K562 (cell line): ENCODE results near the gene CGB8. TPM values are rescaled to one million over a fixed set of nuclear protein-coding genes. Genes with fewer than 3 reads are reported as not detected.

ENCODE experiments used
- ATAC-seq: fragments of 200-7000 bp; cut with Tn5 transposase; 3 replicates; pipeline ENCODE4 v1.9.1; 2020; ENCODE audit warnings: moderate library complexity
- BruUV-seq: library from RNA; stranded (reverse); fragments of 400-500 nt; replicated peaks from 2 replicates; lab custom pipeline; 2021; lab: Mats Ljungman, UMichigan
- CTCF ChIA-PET: fragments of 300-600 bp; formaldehyde crosslinking; extraction: SDS; loops from one replicate; lab custom pipeline; 2021; ENCODE audit warnings: low intra/inter-chr PET ratio; lab: Yijun Ruan, JAX
- POLR2A ChIA-PET: fragments of 300-600, 350-650 bp; sonication (Branson Sonifier 250); formaldehyde crosslinking; extraction: SDS; loops from one replicate; lab custom pipeline; 2021; ENCODE audit warnings: antibody characterized with exemption, inconsistent platforms; lab: Yijun Ruan, JAX
- DNase-seq, 4 experiments: peaks; one replicate each; pipeline versions ENCODE4 v3.0.0 to v3.0.0-alpha.2; 2011 to 2018; ENCODE audit warnings: low spot score in 3 of 4, mixed read lengths in 3 of 4; ENCODE audit errors: extremely low read depth in 1 of 4
- FAIRE-seq: peaks from 2 replicates; lab custom pipeline; 2011; peaks lifted over from hg19 to GRCh38; lab: Jason Lieb, UNC
- H2AFZ ChIP-seq: 2 replicates; pipeline ENCODE4 v1.6.0; 2011; ENCODE audit warnings: low read depth, low read length, control low read depth, inconsistent platforms
- H3K27ac ChIP-seq: fragments of 200-600 bp; 3 replicates; pipeline ENCODE4 v1.8.0; 2011; ENCODE audit warnings: low read depth, mild to moderate bottlenecking, control low read depth, inconsistent platforms, low read length, moderate library complexity, mixed read lengths; ENCODE audit errors: extremely low read depth
- H3K27me3 ChIP-seq, 2 experiments: fragments of 300-600 bp in 1 of 2; 2 replicates in 1 of 2; 3 replicates in 1 of 2; pipeline versions ENCODE4 v1.6.0 to v1.8.0; 2011; ENCODE audit warnings: inconsistent platforms in 2 of 2, low read length in 2 of 2, mild to moderate bottlenecking in 1 of 2, mixed read lengths in 1 of 2, moderate library complexity in 1 of 2; ENCODE audit not compliant: control insufficient read depth in 2 of 2, insufficient read depth in 2 of 2
- H3K36me3 ChIP-seq: fragments of 300-600 bp; 3 replicates; pipeline ENCODE4 v1.8.0; 2011; ENCODE audit warnings: mild to moderate bottlenecking, low read length, inconsistent platforms; ENCODE audit not compliant: control insufficient read depth, insufficient read depth
- H3K4me1 ChIP-seq, 2 experiments: fragments of 200-600 bp in 1 of 2; replicated peaks in 1 of 2; 2 replicates in 1 of 2; 3 replicates in 1 of 2; pipeline versions ENCODE4 v1.5.1 to v1.8.0; 2011; ENCODE audit warnings: inconsistent platforms in 2 of 2, low read length in 2 of 2, mild to moderate bottlenecking in 1 of 2, mixed read lengths in 1 of 2, moderate library complexity in 1 of 2; ENCODE audit not compliant: control insufficient read depth in 2 of 2, insufficient read depth in 2 of 2
- H3K4me2 ChIP-seq: 2 replicates; pipeline ENCODE4 v1.6.1; 2011; ENCODE audit warnings: low read length, control low read depth, inconsistent platforms, mixed read lengths; ENCODE audit not compliant: insufficient read depth
- H3K4me3 ChIP-seq: fragments of 200-600 bp; sonication (generic), shearing (Covaris generic); 2 replicates; pipeline ENCODE4 v1.5.1; 2016; ENCODE audit warnings: control low read depth, inconsistent platforms
- H3K79me2 ChIP-seq: fragments of 200-600 bp; 3 replicates; pipeline ENCODE4 v1.8.0; 2011; ENCODE audit warnings: low read length, inconsistent platforms; ENCODE audit not compliant: control insufficient read depth, insufficient read depth
- H3K9ac ChIP-seq, 2 experiments: 2 replicates each; pipeline versions ENCODE4 v1.6.0 to v1.6.1; 2011; ENCODE audit warnings: low read depth in 2 of 2, low read length in 2 of 2, control low read depth in 1 of 2, inconsistent platforms in 1 of 2, mild to moderate bottlenecking in 1 of 2, mixed read lengths in 1 of 2; ENCODE audit not compliant: insufficient read depth in 1 of 2
- H3K9me1 ChIP-seq: one replicate; pipeline ENCODE4 v1.6.0; 2011; ENCODE audit warnings: inconsistent platforms, mild to moderate bottlenecking, low read length, moderate library complexity; ENCODE audit not compliant: control insufficient read depth, insufficient read depth
- H3K9me3 ChIP-seq: replicated peaks from 2 replicates; pipeline ENCODE4 v1.5.1; 2011; ENCODE audit warnings: low read depth, low read length, inconsistent platforms; ENCODE audit not compliant: control insufficient read depth, insufficient read depth
- H4K20me1 ChIP-seq: replicated peaks from 2 replicates; pipeline ENCODE4 v1.6.1; 2011; ENCODE audit warnings: low read length, inconsistent platforms, mixed read lengths; ENCODE audit not compliant: control insufficient read depth, insufficient read depth
- BACH1 ChIP-seq: fragments of 200-800 bp; sonication (Bioruptor generic); IDR thresholded peaks from 2 replicates; pipeline ENCODE4 v1.6.1; 2016; ENCODE audit warnings: missing genetic modification characterization, missing compliant biosample characterization
- FUS ChIP-seq: fragments of 200-400 bp; formaldehyde crosslinking; optimal IDR thresholded peaks from 2 replicates; pipeline ENCODE3; 2017; ENCODE audit warnings: low read depth, low read length
- GABPB1 ChIP-seq: sonication (generic); formaldehyde crosslinking; IDR thresholded peaks from 2 replicates; pipeline ENCODE4 v1.8.0; 2022; ENCODE audit warnings: mild to moderate bottlenecking, missing genetic modification reagents
- GATAD2B ChIP-seq: fragments of 450-650 bp; IDR thresholded peaks from 2 replicates; pipeline ENCODE4 v1.6.1; 2017; ENCODE audit warnings: mild to moderate bottlenecking, borderline replicate concordance
- MCM5 ChIP-seq: fragments of 450-650 bp; IDR thresholded peaks from 2 replicates; pipeline ENCODE4 v1.6.1; 2016; ENCODE audit warnings: low read depth
- NCOA4 ChIP-seq: fragments of 450-650 bp; IDR thresholded peaks from 2 replicates; pipeline ENCODE4 v1.6.1; 2018; ENCODE audit warnings: mild to moderate bottlenecking; ENCODE audit not compliant: partially characterized antibody
- NCOA6 ChIP-seq: fragments of 450-650 bp; IDR thresholded peaks from 2 replicates; pipeline ENCODE4 v1.6.1; 2017; ENCODE audit warnings: mild to moderate bottlenecking
- NR0B1 ChIP-seq: fragments of 450-650 bp; IDR thresholded peaks from one replicate; pipeline ENCODE4 v1.6.1; 2018; ENCODE audit warnings: mild to moderate bottlenecking, moderate library complexity; ENCODE audit not compliant: partially characterized antibody
- OTX1 ChIP-seq: fragments of 450-650 bp; formaldehyde crosslinking; IDR thresholded peaks from 2 replicates; pipeline ENCODE4 v1.4.0; 2022; ENCODE audit warnings: mild to moderate bottlenecking
- PHF20 ChIP-seq: fragments of 450-650 bp; IDR thresholded peaks from 2 replicates; pipeline ENCODE4 v1.6.1; 2018; ENCODE audit not compliant: partially characterized antibody
- POLR2G ChIP-seq: fragments of 200-400 bp; formaldehyde crosslinking; IDR thresholded peaks from 2 replicates; pipeline ENCODE4 v1.6.1; 2017; ENCODE audit warnings: low read depth, mild to moderate bottlenecking, antibody characterized with exemption, low read length, moderate library complexity
- PTTG1 ChIP-seq: fragments of 450-650 bp; IDR thresholded peaks from 2 replicates; pipeline ENCODE4 v1.6.1; 2016; ENCODE audit warnings: low read depth, mild to moderate bottlenecking, missing genetic modification characterization, missing compliant biosample characterization
- RB1 ChIP-seq: fragments of 450-650 bp; IDR thresholded peaks from 2 replicates; pipeline ENCODE4 v1.6.1; 2017; ENCODE audit warnings: low read depth, mild to moderate bottlenecking
- SMAD4 ChIP-seq: fragments of 250-450 bp; sonication (Bioruptor Pico); conservative IDR thresholded peaks from 2 replicates; pipeline ENCODE4 v1.8.0; 2021; ENCODE audit warnings: inconsistent platforms, mild to moderate bottlenecking, moderate library complexity
- SMARCA5 ChIP-seq: fragments of 450-650 bp; IDR thresholded peaks from 2 replicates; pipeline ENCODE4 v1.6.1; 2016
- SP2 ChIP-seq: IDR thresholded peaks from 2 replicates; pipeline ENCODE4 v1.6.1; 2011; ENCODE audit warnings: mild to moderate bottlenecking, low read depth, low read length, moderate library complexity; ENCODE audit not compliant: poor library complexity, severe bottlenecking; ENCODE audit errors: extremely low read depth
- SRSF7 ChIP-seq: fragments of 200-400 bp; formaldehyde crosslinking; optimal IDR thresholded peaks from 2 replicates; pipeline ENCODE3; 2017; ENCODE audit warnings: mild to moderate bottlenecking, low read depth, low read length
- TCF7 ChIP-seq: sonication (generic); IDR thresholded peaks from 2 replicates; pipeline ENCODE4 v1.6.1; 2016; ENCODE audit warnings: antibody characterized with exemption, borderline replicate concordance
- YBX1 ChIP-seq: fragments of 450-650 bp; IDR thresholded peaks from 2 replicates; pipeline ENCODE4 v1.7.1; 2016; ENCODE audit warnings: mild to moderate bottlenecking
- ZBTB34 ChIP-seq: fragments of 250-450 bp; sonication (Bioruptor Pico); IDR thresholded peaks from 2 replicates; pipeline ENCODE4 v1.8.0; 2021; ENCODE audit warnings: mild to moderate bottlenecking, moderate library complexity
- ZNF668 ChIP-seq: fragments of 250-450 bp; sonication (Bioruptor Pico); IDR thresholded peaks from 2 replicates; pipeline ENCODE4 v1.8.0; 2022; ENCODE audit warnings: mild to moderate bottlenecking, inconsistent platforms
- WGBS: fragments of 100-300 bp; shearing (Covaris generic); methylation state at CpG from one replicate; pipeline ENCODE4 v1.1.6; 2016; ENCODE audit warnings: low coverage, mixed read lengths; ENCODE audit not compliant: insufficient coverage; ENCODE audit errors: missing lambda C conversion rate; 5-methylcytosine and 5-hydroxymethylcytosine counted together
- in situ Hi-C: fragments of 300-500 bp; cut with MboI; formaldehyde crosslinking; loops from 4 replicates; pipeline ENCODE4 v1.15.0; 2018; ENCODE audit warnings: inconsistent platforms, mixed read lengths
- intact Hi-C: fragments of 100-400 bp; cut with micrococcal nuclease; formaldehyde crosslinking; loops from 2 replicates; pipeline ENCODE4 v1.14.2; 2022
- polyA plus RNA-seq, 8 experiments: library from polyadenylated mRNA; depleted of rRNA in 4 of 8; stranded (reverse) in 5 of 8; unstranded in 3 of 8; fragments of >200 nt; fragmentation: Nextera tagmentation in 2 of 8; fragmentation: Illumina TruSeq in 1 of 8; extraction: Ambion mirVana in 2 of 8; extraction: Trizol in 1 of 8; gene quantifications; 2 replicates each; pipeline versions ENCODE4 v1.2.1 to v1.2.3, GENCODE V29; 2011 to 2014; ENCODE audit warnings: inconsistent platforms in 1 of 8, missing spikeins in 1 of 8
- total RNA-seq, 7 experiments: library from RNA; depleted of rRNA in 6 of 7; stranded (reverse); fragments of >200 nt in 6 of 7; fragmentation: Illumina TruSeq in 2 of 7; extraction: Trizol in 2 of 7; gene quantifications; 2 replicates each; pipeline versions ENCODE4 v1.2.1 to v1.2.3, GENCODE V29; 2011 to 2021; ENCODE audit warnings: low replicate concordance in 1 of 7

The CGB8 gene
- total and polyA plus RNA-seq, 9 of the 15 experiments (the other 6 are each of a cell fraction or from before 2014, with no cell fraction given), result not detected

- peaks cover 4% of the 10 kb centered on the region; the same call in 1 of the 2 replicates for H4K20me1 ChIP-seq
- 4% methylated on average over 59 of the region's 63 CpGs for WGBS
- no peak overlapping the region for H3K27ac ChIP-seq
- FAIRE-seq (peak; percentile 94), ATAC-seq (peak; percentile 97), DNase-seq (peak; percentile 79 to 91 (median 90))
- peaks cover 13 to 47% of the 10 kb centered on the region in 2 experiments; a peak in 3 of 5 replicates for H3K27me3 ChIP-seq
- peaks cover 2 to 29% of the 10 kb centered on the region in 2 experiments; a peak in 3 of 5 replicates for H3K4me1 ChIP-seq
- BruUV-seq, result no TSS peak
- ChIA-PET CTCF (no interaction called here), POLR2A (interaction anchor here (0.6 kb wide), 1 partner anchor 440 kb away, joined by 3 read pairs; no protein-coding TSS in a partner anchor)
- peak overlapping the region; percentile 49 for H3K4me3 ChIP-seq
- no peaks in the 10 kb centered on the region for H3K79me2 ChIP-seq
- no peaks in the 10 kb centered on the region for H3K9me3 ChIP-seq
- no peaks in the 10 kb centered on the region for H3K36me3 ChIP-seq
- intact Hi-C loops, result no loop called here
- peak overlapping the region; percentile 24 to 91; a peak in 3 of 4 replicates for H3K9ac ChIP-seq
- H3K4me2 ChIP-seq, result peak overlapping the region; percentile 82
- in situ Hi-C loops, result no loop called here
- H2AFZ ChIP-seq, result peak overlapping the region; percentile 96
- no peaks in the 10 kb centered on the region for H3K9me1 ChIP-seq
- TF ChIP-seq RB1, result peak; percentile 37; the same call in 1 of the 2 replicates
- no peak for TF ChIP-seq NCOA4
- TF ChIP-seq SP2, result peak; percentile 29
- TF ChIP-seq SRSF7, result no peak
- TF ChIP-seq ZNF668 (CRISPR knock-in tag), result no peak
- no peak for TF ChIP-seq NR0B1
- no peak for TF ChIP-seq SMARCA5
- TF ChIP-seq NCOA6, result no peak
- TF ChIP-seq POLR2G, result peak; percentile 63
- 0 out of 2 replicates have a peak, but pooled peaks have one; percentile 30 for TF ChIP-seq GABPB1 (CRISPR knock-in tag)
- TF ChIP-seq MCM5, result no peak
- no peak for TF ChIP-seq BACH1 (tag)
- TF ChIP-seq ZBTB34 (CRISPR knock-in tag), result no peak
- no peak for TF ChIP-seq FUS
- TF ChIP-seq GATAD2B, result no peak
- no peak for TF ChIP-seq OTX1 (CRISPR knock-in tag)
- no peak for TF ChIP-seq PTTG1 (tag)
- peak; percentile 69 for TF ChIP-seq SMAD4 (CRISPR knock-in tag)
- TF ChIP-seq TCF7, result no peak
- peak; percentile 55 for TF ChIP-seq PHF20
- TF ChIP-seq YBX1, result no peak
Observed at GRCh38 chr19:49056101-49056901, 7.4 kb upstream of the CGB8 start.
